H1 (cell line): ENCODE data around the gene CARF.

Experiments
- BCL11A ChIP-seq, 2 experiments: IDR thresholded peaks; one replicate each; pipeline ENCODE4 v1.6.1; 2011; ENCODE audit warnings: low read depth in 2 of 2, low read length in 2 of 2, mild to moderate bottlenecking in 2 of 2
- EP300 ChIP-seq, 2 experiments: IDR thresholded peaks; 1 replicate in 1 of 2; 2 replicates in 1 of 2; pipeline ENCODE4 v1.6.1; 2011 to 2012; ENCODE audit warnings: low read depth in 2 of 2, low read length in 2 of 2, mild to moderate bottlenecking in 2 of 2, borderline replicate concordance in 1 of 2, inconsistent platforms in 1 of 2, moderate library complexity in 1 of 2
- HDAC2 ChIP-seq, 2 experiments: fragments of 300-600 bp in 1 of 2; sonication (generic) in 1 of 2; IDR thresholded peaks; 2 replicates each; pipeline ENCODE4 v1.6.1; 2011 to 2012; ENCODE audit warnings: low read depth in 2 of 2, low read length in 2 of 2, mild to moderate bottlenecking in 2 of 2, moderate library complexity in 2 of 2, borderline replicate concordance in 1 of 2, inconsistent platforms in 1 of 2
- SAP30 ChIP-seq: fragments of 300-600 bp; sonication (generic); IDR thresholded peaks from 2 replicates; pipeline ENCODE4 v1.7.1; 2012; ENCODE audit warnings: low read length, moderate library complexity, mild to moderate bottlenecking, inconsistent platforms; ENCODE audit not compliant: insufficient read depth, insufficient replicate concordance
- TF ChIP-seq, protein P1 (sequence below), 3 experiments: IDR thresholded peaks; 1 replicate in 2 of 3; 2 replicates in 1 of 3; pipeline versions ENCODE4 v1.5.1 to v1.6.1; 2011; ENCODE audit warnings: low read length in 3 of 3, mild to moderate bottlenecking in 3 of 3, inconsistent platforms in 2 of 3, low read depth in 1 of 3, moderate library complexity in 1 of 3; ENCODE audit not compliant: insufficient read depth in 1 of 3; ENCODE audit errors: control extremely low read depth in 1 of 3

DNA sequence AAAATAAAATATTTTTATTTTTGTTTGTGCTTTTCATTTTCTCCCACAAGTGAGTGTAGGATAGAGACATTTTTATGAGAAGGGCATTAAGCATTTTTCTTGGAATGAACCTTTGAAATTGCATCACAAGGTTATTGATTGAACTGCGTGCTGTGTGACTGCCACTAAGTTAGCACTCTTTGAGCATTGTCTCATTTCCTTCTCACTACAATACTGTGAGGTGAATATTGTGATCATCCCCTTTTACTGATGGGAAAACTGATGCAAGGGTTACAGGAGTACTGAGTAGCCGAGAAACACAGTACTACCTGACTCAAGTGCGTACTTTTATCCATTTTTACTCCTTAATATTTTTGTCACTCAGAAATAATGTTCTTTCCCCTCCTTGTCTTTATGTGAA is 104.6 kb downstream of the CARF start:
- TF ChIP-seq, protein P1, sequence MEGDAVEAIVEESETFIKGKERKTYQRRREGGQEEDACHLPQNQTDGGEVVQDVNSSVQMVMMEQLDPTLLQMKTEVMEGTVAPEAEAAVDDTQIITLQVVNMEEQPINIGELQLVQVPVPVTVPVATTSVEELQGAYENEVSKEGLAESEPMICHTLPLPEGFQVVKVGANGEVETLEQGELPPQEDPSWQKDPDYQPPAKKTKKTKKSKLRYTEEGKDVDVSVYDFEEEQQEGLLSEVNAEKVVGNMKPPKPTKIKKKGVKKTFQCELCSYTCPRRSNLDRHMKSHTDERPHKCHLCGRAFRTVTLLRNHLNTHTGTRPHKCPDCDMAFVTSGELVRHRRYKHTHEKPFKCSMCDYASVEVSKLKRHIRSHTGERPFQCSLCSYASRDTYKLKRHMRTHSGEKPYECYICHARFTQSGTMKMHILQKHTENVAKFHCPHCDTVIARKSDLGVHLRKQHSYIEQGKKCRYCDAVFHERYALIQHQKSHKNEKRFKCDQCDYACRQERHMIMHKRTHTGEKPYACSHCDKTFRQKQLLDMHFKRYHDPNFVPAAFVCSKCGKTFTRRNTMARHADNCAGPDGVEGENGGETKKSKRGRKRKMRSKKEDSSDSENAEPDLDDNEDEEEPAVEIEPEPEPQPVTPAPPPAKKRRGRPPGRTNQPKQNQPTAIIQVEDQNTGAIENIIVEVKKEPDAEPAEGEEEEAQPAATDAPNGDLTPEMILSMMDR (IDR thresholded peaks at IDR 0.05; ENCODE audit: control extremely low read depth in 1 of 3, insufficient read depth in 1 of 3, low read depth in 1 of 3, low read length in 3 of 3) = no peak
- no peak for TF ChIP-seq HDAC2 (IDR thresholded peaks at IDR 0.05; ENCODE audit: borderline replicate concordance in 1 of 2, low read depth in 2 of 2, low read length in 2 of 2)
- TF ChIP-seq SAP30 = no peak
- no peak for TF ChIP-seq BCL11A (IDR thresholded peaks at IDR 0.05; ENCODE audit: low read depth in 2 of 2, low read length in 2 of 2)
- TF ChIP-seq EP300 (IDR thresholded peaks at IDR 0.05; ENCODE audit: borderline replicate concordance in 1 of 2, low read depth in 2 of 2, low read length in 2 of 2) = no peak
